ENCODE measurements around the gene FAM241A.

DNA sequence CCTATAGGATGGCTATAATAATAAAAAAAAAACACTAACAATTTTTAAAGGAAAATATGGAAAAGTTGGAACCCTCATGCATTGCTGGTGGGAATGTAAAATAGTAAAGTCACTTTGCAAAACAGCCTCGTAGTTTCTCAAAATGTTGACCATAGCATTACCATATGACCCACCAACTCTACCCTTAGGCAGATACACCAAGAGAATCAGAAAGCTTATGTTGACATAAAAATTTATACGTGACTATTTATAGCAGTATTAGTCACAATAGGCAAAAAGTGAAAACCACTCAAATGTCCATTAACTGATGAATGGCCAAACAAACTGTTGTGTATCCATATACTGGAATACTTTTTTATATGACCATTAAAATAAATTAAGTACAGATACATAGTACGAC is 19.8 kb upstream of the FAM241A start:
- TF ChIP-seq JUNB (IDR thresholded peaks at IDR 0.05) = no peak
- no peak for TF ChIP-seq FOXS1 (CRISPR knock-in tag; IDR thresholded peaks at IDR 0.05)
- TF ChIP-seq, protein P1, sequence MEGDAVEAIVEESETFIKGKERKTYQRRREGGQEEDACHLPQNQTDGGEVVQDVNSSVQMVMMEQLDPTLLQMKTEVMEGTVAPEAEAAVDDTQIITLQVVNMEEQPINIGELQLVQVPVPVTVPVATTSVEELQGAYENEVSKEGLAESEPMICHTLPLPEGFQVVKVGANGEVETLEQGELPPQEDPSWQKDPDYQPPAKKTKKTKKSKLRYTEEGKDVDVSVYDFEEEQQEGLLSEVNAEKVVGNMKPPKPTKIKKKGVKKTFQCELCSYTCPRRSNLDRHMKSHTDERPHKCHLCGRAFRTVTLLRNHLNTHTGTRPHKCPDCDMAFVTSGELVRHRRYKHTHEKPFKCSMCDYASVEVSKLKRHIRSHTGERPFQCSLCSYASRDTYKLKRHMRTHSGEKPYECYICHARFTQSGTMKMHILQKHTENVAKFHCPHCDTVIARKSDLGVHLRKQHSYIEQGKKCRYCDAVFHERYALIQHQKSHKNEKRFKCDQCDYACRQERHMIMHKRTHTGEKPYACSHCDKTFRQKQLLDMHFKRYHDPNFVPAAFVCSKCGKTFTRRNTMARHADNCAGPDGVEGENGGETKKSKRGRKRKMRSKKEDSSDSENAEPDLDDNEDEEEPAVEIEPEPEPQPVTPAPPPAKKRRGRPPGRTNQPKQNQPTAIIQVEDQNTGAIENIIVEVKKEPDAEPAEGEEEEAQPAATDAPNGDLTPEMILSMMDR (IDR thresholded peaks at IDR 0.05) = no peak
- no peak for TF ChIP-seq RFX5 (IDR thresholded peaks at IDR 0.05)
- no peak for TF ChIP-seq POLR2AphosphoS2 (conservative IDR thresholded peaks at IDR 0.05; ENCODE audit: low read length)
- TF ChIP-seq, protein P2, sequence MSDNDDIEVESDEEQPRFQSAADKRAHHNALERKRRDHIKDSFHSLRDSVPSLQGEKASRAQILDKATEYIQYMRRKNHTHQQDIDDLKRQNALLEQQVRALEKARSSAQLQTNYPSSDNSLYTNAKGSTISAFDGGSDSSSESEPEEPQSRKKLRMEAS (IDR thresholded peaks at IDR 0.05) = no peak
- TF ChIP-seq JUN (IDR thresholded peaks at IDR 0.05) = no peak
- no peak for TF ChIP-seq CHD2 (IDR thresholded peaks at IDR 0.05; ENCODE audit: low read length, partially characterized antibody)
- no peak for TF ChIP-seq NPAS2 (CRISPR knock-in tag; IDR thresholded peaks at IDR 0.05; ENCODE audit: borderline replicate concordance)
- no peak for TF ChIP-seq RAD21 (conservative IDR thresholded peaks at IDR 0.05 in 1 of 2, IDR thresholded peaks at IDR 0.05 in 1 of 2)
- TF ChIP-seq, protein P3, sequence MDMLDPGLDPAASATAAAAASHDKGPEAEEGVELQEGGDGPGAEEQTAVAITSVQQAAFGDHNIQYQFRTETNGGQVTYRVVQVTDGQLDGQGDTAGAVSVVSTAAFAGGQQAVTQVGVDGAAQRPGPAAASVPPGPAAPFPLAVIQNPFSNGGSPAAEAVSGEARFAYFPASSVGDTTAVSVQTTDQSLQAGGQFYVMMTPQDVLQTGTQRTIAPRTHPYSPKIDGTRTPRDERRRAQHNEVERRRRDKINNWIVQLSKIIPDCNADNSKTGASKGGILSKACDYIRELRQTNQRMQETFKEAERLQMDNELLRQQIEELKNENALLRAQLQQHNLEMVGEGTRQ (IDR thresholded peaks at IDR 0.05) = no peak
- no peak for TF ChIP-seq SMC3 (IDR thresholded peaks at IDR 0.05)
- TF ChIP-seq POLR2A (IDR thresholded peaks at IDR 0.05; ENCODE audit: low read length) = no peak
- TF ChIP-seq MAZ (IDR thresholded peaks at IDR 0.05; ENCODE audit: borderline replicate concordance, low read depth, low read length) = no peak

Data from A549 (cell line).